Keratinocyte (primary cell): Measurements from ENCODE around the gene TCEA2. TPM values are rescaled to one million over a fixed set of nuclear protein-coding genes. Genes with fewer than 3 reads are reported as not detected.

Experiments used
- DNase-seq: peaks from one replicate; pipeline ENCODE4 v3.0.0-alpha.2; 2011; ENCODE audit warnings: low read depth, missing footprints, low spot score
- FAIRE-seq: peaks from 2 replicates; lab custom pipeline; 2011; peaks lifted over from hg19 to GRCh38; lab: Jason Lieb, UNC
- H2AFZ ChIP-seq: 2 replicates; pipeline ENCODE4 v1.6.0; 2012; ENCODE audit warnings: low read length, control low read depth, inconsistent platforms; ENCODE audit not compliant: control insufficient read depth
- H3K27ac ChIP-seq: 2 replicates; pipeline ENCODE4 v1.5.1; 2011; ENCODE audit warnings: low read length; ENCODE audit not compliant: control insufficient read depth, insufficient read depth
- H3K27me3 ChIP-seq: 3 replicates; pipeline ENCODE4 v1.6.0; 2011; ENCODE audit warnings: low read length; ENCODE audit not compliant: control insufficient read depth, insufficient read depth; ENCODE audit errors: extremely low read depth
- H3K36me3 ChIP-seq, 2 experiments: 2 replicates in 1 of 2; 3 replicates in 1 of 2; pipeline ENCODE4 v1.5.1; 2011; ENCODE audit warnings: low read length in 2 of 2, mild to moderate bottlenecking in 1 of 2; ENCODE audit not compliant: control insufficient read depth in 2 of 2, insufficient read depth in 2 of 2; ENCODE audit errors: extremely low read depth in 1 of 2
- H3K4me1 ChIP-seq: 3 replicates; pipeline ENCODE4 v1.5.1; 2011; ENCODE audit warnings: low read length; ENCODE audit not compliant: control insufficient read depth, insufficient read depth; ENCODE audit errors: extremely low read depth
- H3K4me2 ChIP-seq: 3 replicates; pipeline ENCODE4 v1.6.0; 2011; ENCODE audit warnings: low read depth, low read length; ENCODE audit not compliant: control insufficient read depth, insufficient read depth; ENCODE audit errors: extremely low read depth
- H3K4me3 ChIP-seq, 3 experiments: fragments of 200-600 bp in 1 of 3; sonication (generic) in 1 of 3; 2 replicates in 2 of 3; 3 replicates in 1 of 3; pipeline ENCODE4 v1.5.1; 2011 to 2016; ENCODE audit warnings: low read length in 3 of 3, mild to moderate bottlenecking in 3 of 3, control low read depth in 2 of 3, inconsistent platforms in 1 of 3, low read depth in 1 of 3, mixed read lengths in 1 of 3, mixed run types in 1 of 3, moderate library complexity in 1 of 3; ENCODE audit not compliant: control insufficient read depth in 2 of 3, insufficient read depth in 2 of 3; ENCODE audit errors: extremely low read depth in 1 of 3
- H3K79me2 ChIP-seq: 2 replicates; pipeline ENCODE4 v1.6.0; 2012; ENCODE audit warnings: low read length; ENCODE audit not compliant: control insufficient read depth, insufficient read depth
- H3K9ac ChIP-seq: 3 replicates; pipeline ENCODE4 v1.6.0; 2011; ENCODE audit warnings: low read length; ENCODE audit not compliant: control insufficient read depth, insufficient read depth; ENCODE audit errors: extremely low read depth
- H3K9me1 ChIP-seq: 3 replicates; pipeline ENCODE4 v1.6.0; 2011; ENCODE audit warnings: low read length; ENCODE audit not compliant: control insufficient read depth, insufficient read depth; ENCODE audit errors: extremely low read depth
- H3K9me3 ChIP-seq: 2 replicates; pipeline ENCODE4 v1.5.1; 2012; ENCODE audit warnings: low read depth, low read length; ENCODE audit not compliant: control insufficient read depth
- H4K20me1 ChIP-seq: 3 replicates; pipeline ENCODE4 v1.6.0; 2011; ENCODE audit warnings: low read length; ENCODE audit not compliant: control insufficient read depth, insufficient read depth; ENCODE audit errors: extremely low read depth
- CTCF ChIP-seq, 3 experiments: IDR thresholded peaks in 1 of 3; conservative IDR thresholded peaks in 1 of 3; optimal IDR thresholded peaks in 1 of 3; 2 replicates in 2 of 3; 3 replicates in 1 of 3; pipeline versions ENCODE3 to v1.5.1; 2011; ENCODE audit warnings: low read length in 3 of 3, mild to moderate bottlenecking in 3 of 3, moderate library complexity in 2 of 3, control low read depth in 1 of 3, inconsistent platforms in 1 of 3; ENCODE audit not compliant: insufficient read depth in 2 of 3; ENCODE audit errors: extremely low read depth in 1 of 3
- EZH2 ChIP-seq: IDR thresholded peaks from one replicate; pipeline ENCODE4 v1.6.1; 2012; ENCODE audit warnings: inconsistent platforms, mild to moderate bottlenecking, low read length, moderate library complexity
- dilution Hi-C: fragments of 300-500 bp; cut with MboI; formaldehyde crosslinking; loops from one replicate; pipeline ENCODE4 v1.7.0; 2020; ENCODE audit warnings: low sequenced_read_pairs; ENCODE audit not compliant: extremely low pct_ligation_motif_present
- polyA plus RNA-seq, 5 experiments: library from polyadenylated mRNA; depleted of rRNA in 3 of 5; stranded (reverse) in 3 of 5; stranded (forward) in 1 of 5; unstranded in 1 of 5; fragments of >200 nt; gene quantifications; 1 replicate in 1 of 5; 2 replicates in 3 of 5; 3 replicates in 1 of 5; pipeline versions ENCODE4 v1.2.1 to v1.2.3, GENCODE V29; 2011 to 2012; ENCODE audit warnings: missing spikeins in 2 of 5, low read depth in 1 of 5, low replicate concordance in 1 of 5

Gene TCEA2
- polyA plus RNA-seq, 1 donor (not counting 4 experiments of a cell fraction or from before 2014, with no cell fraction given): 9.1 TPM

DNA sequence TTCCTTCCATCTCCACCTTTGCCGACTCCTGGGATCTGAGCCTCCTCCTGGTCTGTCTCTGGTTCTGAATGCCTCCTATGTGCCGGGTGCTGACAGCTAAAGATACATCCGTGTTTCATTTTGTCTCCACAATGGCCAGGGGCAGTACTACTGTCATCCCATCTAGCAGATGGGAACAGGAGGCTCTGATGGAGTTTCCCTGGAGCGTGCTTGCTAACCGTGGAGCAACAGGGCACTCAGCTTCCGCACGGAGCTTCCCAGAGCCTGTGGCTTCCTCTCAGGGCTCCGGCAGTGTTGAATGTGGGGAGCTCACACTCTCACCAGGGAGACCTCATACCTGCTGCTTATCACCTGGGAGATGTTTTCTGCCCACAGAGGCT is 56.3 kb downstream of the TCEA2 start:
- H3K36me3 ChIP-seq: no peaks in the 10 kb centered on the region
- no peaks in the 10 kb centered on the region for H3K9me1 ChIP-seq
- no peak overlapping the region for H3K4me3 ChIP-seq
- TF ChIP-seq CTCF (optimal IDR thresholded peaks at IDR 0.05 in 1 of 3, IDR thresholded peaks at IDR 0.05 in 1 of 3, conservative IDR thresholded peaks at IDR 0.05 in 1 of 3; ENCODE audit: extremely low read depth in 1 of 3, insufficient read depth in 2 of 3, low read length in 3 of 3) (no peak), EZH2 (no peak)
- H4K20me1 ChIP-seq: no peaks in the 10 kb centered on the region
- H2AFZ ChIP-seq: no peak overlapping the region
- H3K4me2 ChIP-seq: no peak overlapping the region
- H3K9ac ChIP-seq: no peak overlapping the region
- no peaks in the 10 kb centered on the region for H3K9me3 ChIP-seq
- no peak for FAIRE-seq
- H3K27me3 ChIP-seq: peaks cover 15% of the 10 kb centered on the region
- H3K79me2 ChIP-seq: no peaks in the 10 kb centered on the region
- no peaks in the 10 kb centered on the region for H3K4me1 ChIP-seq
- no peak overlapping the region for H3K27ac ChIP-seq
- no peak for DNase-seq
- dilution Hi-C loops: no loop called here

DNA sequence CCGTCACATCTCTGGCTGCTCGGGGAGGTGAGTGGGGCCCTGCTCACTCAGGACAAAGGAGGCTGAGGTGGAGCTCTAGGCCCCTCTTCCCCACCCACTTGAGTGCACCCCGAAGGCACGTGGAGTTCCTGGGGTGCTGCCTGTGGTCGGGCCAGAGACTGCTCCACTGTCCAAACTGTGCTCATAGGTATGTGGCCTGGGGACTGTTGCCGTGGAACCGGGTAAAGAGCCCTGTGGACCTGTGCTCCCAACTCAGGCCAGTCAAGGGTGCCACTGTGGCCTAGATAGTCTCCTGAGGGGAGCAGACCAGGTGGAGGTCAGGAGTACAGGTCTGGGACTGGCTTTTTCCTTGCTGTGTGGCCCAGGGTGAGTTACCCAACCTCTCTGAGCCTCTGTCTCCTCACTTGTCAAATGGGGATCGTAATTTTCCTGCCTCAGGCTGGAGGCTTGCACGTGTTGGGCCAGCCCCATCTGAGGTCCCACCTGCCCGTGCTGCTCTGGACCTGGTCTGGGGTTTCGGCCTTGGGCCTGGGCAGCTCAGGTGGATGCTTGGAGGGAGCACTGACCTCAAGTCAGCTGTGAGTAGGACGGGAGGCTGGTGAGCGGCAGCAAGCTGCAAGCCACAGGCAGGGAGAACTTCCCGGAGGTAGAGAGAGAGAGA is 56.8 kb downstream of the TCEA2 start:
- Histone ChIP-seq H3K9me1 (no peaks in the 10 kb centered on the region), H4K20me1 (no peaks in the 10 kb centered on the region), H3K79me2 (no peaks in the 10 kb centered on the region), H3K27ac (no peak overlapping the region), H3K27me3 (peaks cover 15% of the 10 kb centered on the region), H3K9ac (no peak overlapping the region), H3K36me3 (no peaks in the 10 kb centered on the region), H3K4me3 (no peak overlapping the region), H3K9me3 (no peaks in the 10 kb centered on the region), H3K4me2 (no peak overlapping the region), H2AFZ (no peak overlapping the region), H3K4me1 (no peaks in the 10 kb centered on the region)
- DNase-seq (no peak), FAIRE-seq (no peak)
- TF ChIP-seq CTCF (optimal IDR thresholded peaks at IDR 0.05 in 1 of 3, IDR thresholded peaks at IDR 0.05 in 1 of 3, conservative IDR thresholded peaks at IDR 0.05 in 1 of 3; ENCODE audit: extremely low read depth in 1 of 3, insufficient read depth in 2 of 3, low read length in 3 of 3) (no peak), EZH2 (no peak)
- dilution Hi-C loops: no loop called here
